H1 (cell line): ENCODE data around the gene TVP23A. TPM values are rescaled to one million over a fixed set of nuclear protein-coding genes. Genes with fewer than 3 reads are reported as not detected.
A peak's percentile ranks its signal among the peaks of the same experiment; 100 is the strongest.

Experiments
- CTCF ChIA-PET: fragments of 300-600 bp; sonication (Branson Sonifier 250); formaldehyde crosslinking; loops from one replicate; lab custom pipeline; 2021; ENCODE audit not compliant: partially characterized antibody; lab: Charles Lee
- POLR2A ChIA-PET: fragments of 300-600 bp; sonication (Branson Sonifier 250); formaldehyde crosslinking; loops from one replicate; lab custom pipeline; 2021; ENCODE audit warnings: inconsistent platforms; ENCODE audit not compliant: partially characterized antibody; lab: Charles Lee
- DNase-seq, 2 experiments: peaks; one replicate each; pipeline versions ENCODE4 v3.0.0 to v3.0.0-alpha.2; 2010 to 2022; ENCODE audit warnings: low spot score in 2 of 2, low read depth in 1 of 2, mixed read lengths in 1 of 2
- FAIRE-seq: peaks from 2 replicates; lab custom pipeline; 2011; peaks lifted over from hg19 to GRCh38; lab: Jason Lieb, UNC
- H2AFZ ChIP-seq: 2 replicates; pipeline ENCODE4 v1.8.1; 2012; ENCODE audit warnings: low read length, inconsistent platforms
- H2AK5ac ChIP-seq: 2 replicates; pipeline ENCODE4 v1.6.1; 2013; ENCODE audit warnings: low read depth, low read length
- H2BK120ac ChIP-seq: replicated peaks from 2 replicates; pipeline ENCODE3; 2013; ENCODE audit warnings: low read depth, low read length, inconsistent platforms
- H2BK12ac ChIP-seq: 2 replicates; pipeline ENCODE4 v1.6.1; 2013; ENCODE audit warnings: low read depth, low read length
- H2BK15ac ChIP-seq: 2 replicates; pipeline ENCODE4 v1.6.1; 2013; ENCODE audit warnings: low read length
- H2BK20ac ChIP-seq: 2 replicates; pipeline ENCODE4 v1.6.1; 2013; ENCODE audit warnings: low read length
- H2BK5ac ChIP-seq: 2 replicates; pipeline ENCODE4 v1.6.1; 2013; ENCODE audit warnings: low read depth, low read length
- H3K14ac ChIP-seq: 2 replicates; pipeline ENCODE4 v1.6.1; 2013; ENCODE audit warnings: inconsistent platforms; ENCODE audit not compliant: insufficient read length
- H3K18ac ChIP-seq: 2 replicates; pipeline ENCODE4 v1.6.1; 2013; ENCODE audit warnings: low read length; ENCODE audit errors: extremely low read depth
- H3K23ac ChIP-seq: 2 replicates; pipeline ENCODE4 v1.6.1; 2013; ENCODE audit warnings: inconsistent platforms; ENCODE audit not compliant: insufficient read length
- H3K23me2 ChIP-seq: 2 replicates; pipeline ENCODE4 v1.6.1; 2013; ENCODE audit warnings: low read depth, low read length
- H3K27ac ChIP-seq: 2 replicates; pipeline ENCODE4 v1.6.1; 2011; ENCODE audit warnings: low read depth, low read length, inconsistent platforms
- H3K27me3 ChIP-seq, 4 experiments: replicated peaks in 1 of 4; 1 replicate in 1 of 4; 2 replicates in 3 of 4; pipeline versions ENCODE4 v1.6.1 to v1.8.1; 2011 to 2013; ENCODE audit warnings: low read length in 3 of 4, mild to moderate bottlenecking in 3 of 4, inconsistent platforms in 2 of 4, mixed read lengths in 2 of 4, moderate library complexity in 1 of 4; ENCODE audit not compliant: control insufficient read depth in 3 of 4, insufficient read depth in 3 of 4; ENCODE audit errors: extremely low read depth in 1 of 4
- H3K36me3 ChIP-seq, 4 experiments: 2 replicates each; pipeline versions ENCODE4 v1.6.1 to v1.8.1; 2011 to 2013; ENCODE audit warnings: mild to moderate bottlenecking in 4 of 4, low read length in 3 of 4, moderate library complexity in 2 of 4, control low read depth in 1 of 4, inconsistent platforms in 1 of 4; ENCODE audit not compliant: insufficient read depth in 4 of 4, control insufficient read depth in 2 of 4
- H3K4ac ChIP-seq: replicated peaks from 2 replicates; pipeline ENCODE3; 2013; ENCODE audit warnings: low read length, low read depth, mixed read lengths, inconsistent platforms; ENCODE audit not compliant: insufficient read length
- H3K4me1 ChIP-seq, 4 experiments: replicated peaks in 1 of 4; 1 replicate in 1 of 4; 2 replicates in 3 of 4; pipeline versions ENCODE4 v1.6.1 to v1.8.1; 2011 to 2013; ENCODE audit warnings: low read length in 3 of 4, inconsistent platforms in 2 of 4, mixed read lengths in 1 of 4; ENCODE audit not compliant: insufficient read depth in 4 of 4, control insufficient read depth in 3 of 4
- H3K4me2 ChIP-seq, 2 experiments: 2 replicates each; pipeline versions ENCODE4 v1.6.1 to v1.8.1; 2011 to 2013; ENCODE audit warnings: low read depth in 2 of 2, low read length in 2 of 2, control low read depth in 1 of 2, inconsistent platforms in 1 of 2, mild to moderate bottlenecking in 1 of 2; ENCODE audit not compliant: insufficient read depth in 1 of 2
- H3K4me3 ChIP-seq, 4 experiments: fragments of 200-600, 300-600 bp in 1 of 4; sonication (generic), shearing (Covaris generic), sonication (Bioruptor Twin) in 1 of 4; 2 replicates each; pipeline versions ENCODE4 v1.5.1 to v1.8.1; 2011 to 2016; ENCODE audit warnings: low read length in 4 of 4, low read depth in 3 of 4, control low read depth in 2 of 4, inconsistent platforms in 2 of 4, mild to moderate bottlenecking in 2 of 4, mixed read lengths in 1 of 4, moderate library complexity in 1 of 4; ENCODE audit not compliant: insufficient read depth in 2 of 4; ENCODE audit errors: extremely low read depth in 1 of 4
- H3K56ac ChIP-seq: replicated peaks from 2 replicates; pipeline ENCODE3; 2013; ENCODE audit warnings: low read depth, mild to moderate bottlenecking, mixed read lengths, low read length, inconsistent platforms; ENCODE audit not compliant: insufficient read length
- H3K79me1 ChIP-seq: 2 replicates; pipeline ENCODE4 v1.6.1; 2013; ENCODE audit warnings: low read depth, low read length, control low read depth
- H3K79me2 ChIP-seq, 2 experiments: 2 replicates each; pipeline versions ENCODE4 v1.6.1 to v1.8.1; 2012 to 2013; ENCODE audit warnings: low read length in 2 of 2, mild to moderate bottlenecking in 2 of 2, inconsistent platforms in 1 of 2; ENCODE audit not compliant: insufficient read depth in 2 of 2, control insufficient read depth in 1 of 2
- H3K9ac ChIP-seq, 4 experiments: replicated peaks in 1 of 4; 1 replicate in 1 of 4; 2 replicates in 3 of 4; pipeline versions ENCODE4 v1.6.1 to v1.8.1; 2011 to 2013; ENCODE audit warnings: low read depth in 3 of 4, low read length in 3 of 4, control low read depth in 2 of 4, mild to moderate bottlenecking in 2 of 4, moderate library complexity in 2 of 4, inconsistent platforms in 1 of 4; ENCODE audit errors: extremely low read depth in 1 of 4
- H3K9me3 ChIP-seq, 2 experiments: 2 replicates each; pipeline versions ENCODE4 v1.6.1 to v1.8.1; 2012 to 2013; ENCODE audit warnings: mild to moderate bottlenecking in 2 of 2, moderate library complexity in 2 of 2, control low read depth in 1 of 2, inconsistent platforms in 1 of 2, low read depth in 1 of 2, low read length in 1 of 2, mixed read lengths in 1 of 2; ENCODE audit not compliant: insufficient read depth in 2 of 2
- H4K20me1 ChIP-seq, 2 experiments: replicated peaks in 1 of 2; 2 replicates each; pipeline versions ENCODE3 to v1.8.1; 2011 to 2013; ENCODE audit warnings: inconsistent platforms in 2 of 2, low read length in 2 of 2, mild to moderate bottlenecking in 1 of 2; ENCODE audit not compliant: insufficient read depth in 2 of 2, control insufficient read depth in 1 of 2
- H4K5ac ChIP-seq: 2 replicates; pipeline ENCODE4 v1.6.1; 2013; ENCODE audit warnings: low read length, low read depth, mixed read lengths, inconsistent platforms; ENCODE audit not compliant: insufficient read length
- H4K8ac ChIP-seq: 2 replicates; pipeline ENCODE4 v1.8.0; 2013; ENCODE audit warnings: mild to moderate bottlenecking, moderate library complexity, low read length, inconsistent platforms; ENCODE audit not compliant: insufficient read depth; ENCODE audit errors: extremely low read depth
- H4K91ac ChIP-seq: replicated peaks from 2 replicates; pipeline ENCODE3; 2013; ENCODE audit warnings: low read length, mixed read lengths, inconsistent platforms; ENCODE audit not compliant: insufficient read length
- RAD21 ChIP-seq, 2 experiments: IDR thresholded peaks in 1 of 2; conservative IDR thresholded peaks in 1 of 2; 2 replicates each; pipeline ENCODE4 v1.6.1; 2011; ENCODE audit warnings: low read depth in 2 of 2, low read length in 2 of 2, improper control_type of control experiment in 1 of 2, inconsistent platforms in 1 of 2, mild to moderate bottlenecking in 1 of 2, moderate library complexity in 1 of 2
- RNF2 ChIP-seq: fragments of 200-900, 300-1000 bp; sonication (generic); IDR thresholded peaks from 2 replicates; pipeline ENCODE4 v1.7.1; 2016; ENCODE audit warnings: borderline replicate concordance, low read depth, mild to moderate bottlenecking, antibody characterized with exemption, low read length; ENCODE audit not compliant: poor library complexity, severe bottlenecking; ENCODE audit errors: missing control alignments
- WGBS, 2 experiments: shearing (Covaris generic) in 1 of 2; methylation state at CpG; one replicate each; pipeline versions ENCODE4 v1.1.6 to v1.1.7; 2013 to 2015; ENCODE audit warnings: low lambda C conversion rate in 2 of 2, mixed read lengths in 2 of 2, inconsistent platforms in 1 of 2, low coverage in 1 of 2, missing lambda C conversion rate in 1 of 2; ENCODE audit not compliant: insufficient replicate concordance in 2 of 2, insufficient coverage in 1 of 2, insufficient read length in 1 of 2; ENCODE audit errors: extremely low coverage in 1 of 2, missing lambda C conversion rate in 1 of 2; 5-methylcytosine and 5-hydroxymethylcytosine counted together
- polyA plus RNA-seq, 7 experiments: library from polyadenylated mRNA; depleted of rRNA in 3 of 7; stranded (reverse) in 5 of 7; unstranded in 2 of 7; fragments of >200 nt in 5 of 7; fragments of 200-250 nt in 2 of 7; gene quantifications; 1 replicate in 5 of 7; 2 replicates in 1 of 7; 4 replicates in 1 of 7; pipeline versions ENCODE4 v1.2.1 to v1.2.3, GENCODE V29; 2011 to 2013; ENCODE audit warnings: missing spikeins in 2 of 7, mixed read lengths in 2 of 7
- total RNA-seq: library from RNA; stranded (reverse); fragmentation: NEBNext Ultra II Directional; extraction: Animal tissue kit (Norgen Biotek cat#: 25700); gene quantifications from 2 replicates; pipeline ENCODE4 v1.2.1, GENCODE V29; 2021
- TF ChIP-seq, protein P1 (sequence below), 3 experiments: IDR thresholded peaks; 1 replicate in 2 of 3; 2 replicates in 1 of 3; pipeline versions ENCODE4 v1.5.1 to v1.6.1; 2011; ENCODE audit warnings: low read length in 3 of 3, mild to moderate bottlenecking in 3 of 3, inconsistent platforms in 2 of 3, low read depth in 1 of 3, moderate library complexity in 1 of 3; ENCODE audit not compliant: insufficient read depth in 1 of 3; ENCODE audit errors: control extremely low read depth in 1 of 3

The TVP23A gene
- total and polyA plus RNA-seq, 2 of the 8 experiments (the other 6 are each of a cell fraction or from before 2014, with no cell fraction given): 2.2 to 3.1 TPM

GRCh38 chr16:10751291-10751697 is 67.3 kb downstream of the TVP23A start:
- 91% methylated on average over 13 of the region's 13 CpGs; no CpG with 5 or more reads in 1 of the 2 experiments for WGBS, 2 experiments
- Histone ChIP-seq H4K8ac (no peak overlapping the region), H3K4me3 (no peak overlapping the region), H2BK15ac (no peak overlapping the region), H2BK12ac (no peak overlapping the region), H3K23ac (no peak overlapping the region), H3K23me2 (no peaks in the 10 kb centered on the region), H2BK120ac (no peak overlapping the region), H2AK5ac (no peak overlapping the region), H3K4me1 (no peaks in the 10 kb centered on the region), H3K4ac (no peak overlapping the region), H3K18ac (no peak overlapping the region), H3K4me2 (no peak overlapping the region), H2BK20ac (no peak overlapping the region), H3K9ac (no peak overlapping the region), H3K79me2 (no peaks in the 10 kb centered on the region), H3K27me3 (no peaks in the 10 kb centered on the region), H3K27ac (no peak overlapping the region), H3K79me1 (no peaks in the 10 kb centered on the region), H3K9me3 (no peaks in the 10 kb centered on the region), H4K91ac (no peak overlapping the region), H3K14ac (no peak overlapping the region), H2AFZ (no peak overlapping the region), H3K36me3 (peaks cover 0 to 6% (median 1%) of the 10 kb centered on the region in 4 experiments; a peak in 1 of 8 replicates), H2BK5ac (no peak overlapping the region), H4K20me1 (no peaks in the 10 kb centered on the region), H4K5ac (no peak overlapping the region), H3K56ac (no peak overlapping the region)
- ChIA-PET POLR2A (no interaction called here), CTCF (interaction anchor here (0.6 to 3.6 kb wide), 4 partner anchors 9 to 1087 kb away, joined by 3 to 17 read pairs (median 8); no protein-coding TSS in a partner anchor)
- no peak for TF ChIP-seq RNF2
- peak; percentile 52 to 61 for TF ChIP-seq RAD21 (IDR thresholded peaks at IDR 0.05 in 1 of 2, conservative IDR thresholded peaks at IDR 0.05 in 1 of 2; ENCODE audit: low read depth in 2 of 2, low read length in 2 of 2)
- TF ChIP-seq, protein P1, sequence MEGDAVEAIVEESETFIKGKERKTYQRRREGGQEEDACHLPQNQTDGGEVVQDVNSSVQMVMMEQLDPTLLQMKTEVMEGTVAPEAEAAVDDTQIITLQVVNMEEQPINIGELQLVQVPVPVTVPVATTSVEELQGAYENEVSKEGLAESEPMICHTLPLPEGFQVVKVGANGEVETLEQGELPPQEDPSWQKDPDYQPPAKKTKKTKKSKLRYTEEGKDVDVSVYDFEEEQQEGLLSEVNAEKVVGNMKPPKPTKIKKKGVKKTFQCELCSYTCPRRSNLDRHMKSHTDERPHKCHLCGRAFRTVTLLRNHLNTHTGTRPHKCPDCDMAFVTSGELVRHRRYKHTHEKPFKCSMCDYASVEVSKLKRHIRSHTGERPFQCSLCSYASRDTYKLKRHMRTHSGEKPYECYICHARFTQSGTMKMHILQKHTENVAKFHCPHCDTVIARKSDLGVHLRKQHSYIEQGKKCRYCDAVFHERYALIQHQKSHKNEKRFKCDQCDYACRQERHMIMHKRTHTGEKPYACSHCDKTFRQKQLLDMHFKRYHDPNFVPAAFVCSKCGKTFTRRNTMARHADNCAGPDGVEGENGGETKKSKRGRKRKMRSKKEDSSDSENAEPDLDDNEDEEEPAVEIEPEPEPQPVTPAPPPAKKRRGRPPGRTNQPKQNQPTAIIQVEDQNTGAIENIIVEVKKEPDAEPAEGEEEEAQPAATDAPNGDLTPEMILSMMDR (IDR thresholded peaks at IDR 0.05; ENCODE audit: control extremely low read depth in 1 of 3, insufficient read depth in 1 of 3, low read depth in 1 of 3, low read length in 3 of 3): peak in 2 of 3 experiments; percentile 14 to 29; a peak in 2 of 4 replicates
- FAIRE-seq: no peak
- no peak for DNase-seq
